Kidney (tissue), 14 donors: ENCODE data around the gene PLEKHH1. TPM values are rescaled to one million over a fixed set of nuclear protein-coding genes. Genes with fewer than 3 reads are reported as not detected.

Experiments used
- DNase-seq, 5 donors: peaks; one replicate each; pipeline ENCODE4 v3.0.0-alpha.2; 2013 to 2020
- FAIRE-seq: peaks from 2 replicates; lab custom pipeline; 2012; peaks lifted over from hg19 to GRCh38; lab: Jason Lieb, UNC
- H3K27ac ChIP-seq, 2 donors: one replicate each; pipeline ENCODE4 v1.7.0; 2013; ENCODE audit warnings: low read depth in 2 of 2, low read length in 2 of 2, inconsistent platforms in 1 of 2
- H3K27me3 ChIP-seq: one replicate; pipeline ENCODE4 v1.7.1; 2013; ENCODE audit warnings: low read length, inconsistent platforms; ENCODE audit not compliant: control insufficient read depth, insufficient read depth
- H3K36me3 ChIP-seq, 3 donors: one replicate each; pipeline versions ENCODE4 v1.7.0 to v1.7.1; 2013; ENCODE audit warnings: low read length in 3 of 3, control low read depth in 1 of 3, inconsistent platforms in 1 of 3; ENCODE audit not compliant: insufficient read depth in 3 of 3, control insufficient read depth in 2 of 3
- H3K4me1 ChIP-seq, 3 donors: one replicate each; pipeline versions ENCODE4 v1.7.0 to v1.7.1; 2013; ENCODE audit warnings: low read length in 3 of 3, inconsistent platforms in 1 of 3, low read depth in 1 of 3; ENCODE audit not compliant: control insufficient read depth in 2 of 3, insufficient read depth in 2 of 3
- H3K4me3 ChIP-seq, 3 donors: one replicate each; pipeline versions ENCODE4 v1.7.0 to v1.8.1; 2013; ENCODE audit warnings: low read length in 3 of 3, control low read depth in 1 of 3, inconsistent platforms in 1 of 3
- H3K9ac ChIP-seq, 3 donors: one replicate each; pipeline versions ENCODE4 v1.7.0 to v1.7.1; 2013; ENCODE audit warnings: low read length in 3 of 3, control low read depth in 1 of 3, inconsistent platforms in 1 of 3
- H3K9me3 ChIP-seq, 3 donors: one replicate each; pipeline versions ENCODE4 v1.7.0 to v1.7.1; 2013; ENCODE audit warnings: low read length in 3 of 3, control low read depth in 1 of 3, inconsistent platforms in 1 of 3; ENCODE audit not compliant: control insufficient read depth in 2 of 3, insufficient read depth in 1 of 3
- intact Hi-C: fragments of 100-400 bp; cut with DNase I; formaldehyde crosslinking; loops from one replicate; pipeline ENCODE4 v1.11.1; 2022
- polyA plus RNA-seq: library from polyadenylated mRNA; stranded (reverse); fragments of 350-450 nt; fragmentation: Illumina TruSeq; extraction: RNeasy Lipid Tissue Mini Kit (QIAGEN cat#74804); gene quantifications from one replicate; pipeline ENCODE4 v1.2.3, GENCODE V29; 2014; ENCODE audit warnings: low read depth, low replicate concordance; ENCODE audit not compliant: insufficient read depth
- total RNA-seq: library from RNA; stranded (reverse); fragmentation: NEBNext Ultra II Directional; extraction: Animal tissue kit (Norgen Biotek cat#: 25700); gene quantifications from one replicate; pipeline ENCODE4 v1.2.1, GENCODE V29; 2021
- TF ChIP-seq, protein P1 (sequence below): IDR thresholded peaks from 3 replicates; pipeline ENCODE4 v1.5.1; 2012; ENCODE audit warnings: mild to moderate bottlenecking, moderate library complexity, borderline replicate concordance; ENCODE audit not compliant: insufficient read depth; ENCODE audit errors: extremely low read depth
- donor health status: control.
- donor health status: control.
- donor health status: control.
- donor health status: control.
- donor health status: control.
- donor health status: DM: yes; HTN: yes; CAD: no.
- donor health status: Normal renal cell carcinoma (clear cell type).

PLEKHH1 gene
- total and polyA plus RNA-seq, 2 donors from 2014 or later = 9.1 to 26.2 TPM

DNA sequence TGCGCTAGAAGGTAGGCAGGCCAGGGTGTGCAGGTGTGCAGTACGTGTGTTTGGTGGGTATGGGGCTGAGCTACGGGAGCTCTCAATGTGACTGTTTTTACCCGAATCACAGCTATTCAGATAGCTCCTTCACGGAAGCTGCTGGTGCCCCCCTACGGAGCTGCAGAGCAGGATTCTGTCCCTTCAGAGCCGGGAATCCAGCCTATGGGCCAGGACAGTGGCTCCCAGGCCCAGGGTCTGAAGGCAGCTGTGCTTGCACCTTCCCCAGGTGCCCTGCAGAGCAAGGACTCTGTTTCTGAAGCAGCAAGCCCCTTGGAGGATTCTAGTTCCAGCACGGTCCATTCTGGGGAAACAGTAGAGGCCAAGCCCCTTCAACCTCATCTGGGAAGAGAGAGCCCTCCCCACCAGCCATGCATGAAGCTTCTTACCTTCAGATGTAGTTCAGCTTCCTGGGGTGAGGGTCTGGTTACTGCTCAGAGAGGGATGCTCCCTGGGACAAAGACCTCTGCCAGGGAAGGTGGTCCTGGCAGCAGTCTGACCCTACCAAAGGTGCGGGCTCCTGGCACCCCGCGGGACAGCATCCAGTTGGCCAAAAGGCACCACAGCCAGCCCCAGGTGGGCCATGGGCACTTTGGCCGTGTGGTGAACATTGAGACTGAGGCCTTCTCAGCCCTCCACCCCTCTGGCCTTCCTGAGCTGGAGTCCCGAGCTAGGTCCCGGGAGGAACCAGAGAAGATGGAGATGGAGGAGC is 29.1 kb downstream of the PLEKHH1 start:
- H3K27ac ChIP-seq = no peak overlapping the region

DNA sequence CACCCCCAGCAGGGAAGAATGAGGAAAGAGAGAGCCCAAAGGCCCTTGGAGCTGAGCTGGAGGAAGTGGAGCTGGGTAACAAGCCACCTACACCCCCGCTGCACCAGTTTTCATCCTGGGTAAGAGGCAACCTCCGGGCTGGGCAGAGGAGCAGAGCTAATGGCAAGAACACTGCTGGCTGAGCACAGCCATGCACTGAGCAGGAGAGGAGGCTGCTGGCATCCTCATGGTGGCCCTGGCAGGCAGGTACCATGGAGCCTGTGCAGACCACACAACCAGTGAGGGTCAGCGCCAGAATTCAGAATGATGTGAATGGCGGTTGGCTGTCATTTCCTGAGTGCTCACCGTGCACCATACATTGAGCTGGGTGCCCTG is 29.7 kb downstream of the PLEKHH1 start:
- Histone ChIP-seq H3K9me3 (no peaks in the 10 kb centered on the region), H3K27me3 (no peaks in the 10 kb centered on the region), H3K36me3 (peaks cover 0 to 4% (median 2%) of the 10 kb centered on the region in 3 donors), H3K4me1 (no peaks in the 10 kb centered on the region), H3K27ac (no peak overlapping the region), H3K4me3 (no peak overlapping the region), H3K9ac (no peak overlapping the region)
- DNase-seq (no peak), FAIRE-seq (no peak)
- TF ChIP-seq, protein P1, sequence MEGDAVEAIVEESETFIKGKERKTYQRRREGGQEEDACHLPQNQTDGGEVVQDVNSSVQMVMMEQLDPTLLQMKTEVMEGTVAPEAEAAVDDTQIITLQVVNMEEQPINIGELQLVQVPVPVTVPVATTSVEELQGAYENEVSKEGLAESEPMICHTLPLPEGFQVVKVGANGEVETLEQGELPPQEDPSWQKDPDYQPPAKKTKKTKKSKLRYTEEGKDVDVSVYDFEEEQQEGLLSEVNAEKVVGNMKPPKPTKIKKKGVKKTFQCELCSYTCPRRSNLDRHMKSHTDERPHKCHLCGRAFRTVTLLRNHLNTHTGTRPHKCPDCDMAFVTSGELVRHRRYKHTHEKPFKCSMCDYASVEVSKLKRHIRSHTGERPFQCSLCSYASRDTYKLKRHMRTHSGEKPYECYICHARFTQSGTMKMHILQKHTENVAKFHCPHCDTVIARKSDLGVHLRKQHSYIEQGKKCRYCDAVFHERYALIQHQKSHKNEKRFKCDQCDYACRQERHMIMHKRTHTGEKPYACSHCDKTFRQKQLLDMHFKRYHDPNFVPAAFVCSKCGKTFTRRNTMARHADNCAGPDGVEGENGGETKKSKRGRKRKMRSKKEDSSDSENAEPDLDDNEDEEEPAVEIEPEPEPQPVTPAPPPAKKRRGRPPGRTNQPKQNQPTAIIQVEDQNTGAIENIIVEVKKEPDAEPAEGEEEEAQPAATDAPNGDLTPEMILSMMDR = no peak
- intact Hi-C loops = no loop called here

More for the DNA sequence above, 29.1 kb downstream of the PLEKHH1 start:
- DNase-seq (no peak), FAIRE-seq (no peak)
- intact Hi-C loops = no loop called here
- Histone ChIP-seq H3K4me3 (no peak overlapping the region), H3K9me3 (no peaks in the 10 kb centered on the region), H3K9ac (no peak overlapping the region), H3K36me3 (peaks cover 0 to 4% (median 2%) of the 10 kb centered on the region in 3 donors), H3K27me3 (no peaks in the 10 kb centered on the region), H3K4me1 (no peaks in the 10 kb centered on the region)
- TF ChIP-seq, protein P1 = no peak

DNA sequence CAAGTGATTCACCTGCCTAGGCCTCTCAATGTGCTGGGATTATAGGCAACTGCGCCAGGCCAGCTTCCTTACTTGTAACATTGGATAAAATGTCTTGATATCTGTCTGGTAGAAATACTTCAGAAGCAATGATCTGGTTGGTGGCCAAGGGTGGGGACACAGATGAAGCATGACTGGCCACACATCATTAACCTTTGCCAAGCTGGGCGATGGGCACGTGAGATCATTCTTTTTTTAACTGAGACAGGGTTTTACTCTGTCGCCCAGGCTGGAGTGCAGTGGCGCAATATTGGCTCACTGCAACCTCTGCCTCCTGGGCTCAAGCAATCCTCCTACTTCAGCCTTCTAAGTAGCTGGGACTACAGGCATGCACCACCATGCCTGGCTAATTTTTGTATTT is 31.1 kb downstream of the PLEKHH1 start:
- intact Hi-C loops = no loop called here
- Histone ChIP-seq H3K9me3 (no peaks in the 10 kb centered on the region), H3K4me3 (no peak overlapping the region), H3K36me3 (peaks cover 0 to 4% (median 2%) of the 10 kb centered on the region in 3 donors), H3K27ac (no peak overlapping the region), H3K27me3 (no peaks in the 10 kb centered on the region), H3K4me1 (no peaks in the 10 kb centered on the region), H3K9ac (no peak overlapping the region)
- TF ChIP-seq, protein P1 = no peak
- DNase-seq (peak in 2 of 5 donors; percentile 18 to 52), FAIRE-seq (no peak)
